ENCODE data around the gene IER5. TPM values are rescaled to one million over a fixed set of nuclear protein-coding genes. Genes with fewer than 3 reads are reported as not detected.

The IER5 gene
- total RNA-seq, 1 donor from 2014 or later, result 32.0 TPM

GRCh38 chr1:181119093-181119989 lies 30.8 kb downstream of the IER5 start:
- H3K27me3 ChIP-seq, result no peaks in the 10 kb centered on the region
- no peaks in the 10 kb centered on the region for H3K9me3 ChIP-seq
- no peak for ATAC-seq
- peaks cover 23% of the 10 kb centered on the region for H3K4me1 ChIP-seq
- H3K4me3 ChIP-seq, result no peak overlapping the region
- intact Hi-C loops (cut with DNase I), result no loop called here
- TF ChIP-seq, protein P1, sequence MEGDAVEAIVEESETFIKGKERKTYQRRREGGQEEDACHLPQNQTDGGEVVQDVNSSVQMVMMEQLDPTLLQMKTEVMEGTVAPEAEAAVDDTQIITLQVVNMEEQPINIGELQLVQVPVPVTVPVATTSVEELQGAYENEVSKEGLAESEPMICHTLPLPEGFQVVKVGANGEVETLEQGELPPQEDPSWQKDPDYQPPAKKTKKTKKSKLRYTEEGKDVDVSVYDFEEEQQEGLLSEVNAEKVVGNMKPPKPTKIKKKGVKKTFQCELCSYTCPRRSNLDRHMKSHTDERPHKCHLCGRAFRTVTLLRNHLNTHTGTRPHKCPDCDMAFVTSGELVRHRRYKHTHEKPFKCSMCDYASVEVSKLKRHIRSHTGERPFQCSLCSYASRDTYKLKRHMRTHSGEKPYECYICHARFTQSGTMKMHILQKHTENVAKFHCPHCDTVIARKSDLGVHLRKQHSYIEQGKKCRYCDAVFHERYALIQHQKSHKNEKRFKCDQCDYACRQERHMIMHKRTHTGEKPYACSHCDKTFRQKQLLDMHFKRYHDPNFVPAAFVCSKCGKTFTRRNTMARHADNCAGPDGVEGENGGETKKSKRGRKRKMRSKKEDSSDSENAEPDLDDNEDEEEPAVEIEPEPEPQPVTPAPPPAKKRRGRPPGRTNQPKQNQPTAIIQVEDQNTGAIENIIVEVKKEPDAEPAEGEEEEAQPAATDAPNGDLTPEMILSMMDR (IDR thresholded peaks at IDR 0.05), result no peak
- no peak overlapping the region for H3K27ac ChIP-seq
- no peak for DNase-seq
- H3K36me3 ChIP-seq, result no peaks in the 10 kb centered on the region

GRCh38 chr1:181120924-181121323 lies 32.4 kb downstream of the IER5 start:
- H3K27me3 ChIP-seq, result no peaks in the 10 kb centered on the region
- intact Hi-C loops (cut with DNase I), result no loop called here
- no peaks in the 10 kb centered on the region for H3K9me3 ChIP-seq
- DNase-seq, result no peak
- peaks cover 21% of the 10 kb centered on the region for H3K4me1 ChIP-seq
- no peaks in the 10 kb centered on the region for H3K36me3 ChIP-seq
- no peak overlapping the region for H3K27ac ChIP-seq
- no peak overlapping the region for H3K4me3 ChIP-seq
- ATAC-seq, result no peak
- TF ChIP-seq, protein P1 (IDR thresholded peaks at IDR 0.05), result no peak

DNA sequence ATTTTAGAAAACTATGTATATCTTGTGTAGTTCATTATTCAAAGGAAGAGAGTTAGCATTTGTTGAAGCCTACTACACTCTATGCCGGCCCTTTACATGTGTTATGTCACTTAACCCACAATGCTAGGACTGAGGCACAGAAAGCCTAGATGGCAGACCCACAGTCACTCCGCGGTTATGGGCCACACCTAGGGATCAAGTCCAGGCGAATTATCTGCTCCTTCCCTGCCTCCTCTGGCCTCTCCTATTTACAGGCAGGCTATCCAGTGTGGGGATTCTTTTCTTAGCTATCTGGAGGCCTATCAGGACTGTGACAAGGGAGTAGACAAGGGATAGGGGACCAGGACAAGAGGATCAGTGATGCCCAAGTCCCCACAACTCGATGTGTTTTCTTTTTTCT lies 33.0 kb downstream of the IER5 start:
- no peak overlapping the region for H3K4me3 ChIP-seq
- H3K9me3 ChIP-seq, result no peaks in the 10 kb centered on the region
- DNase-seq (no peak), ATAC-seq (no peak)
- intact Hi-C loops (cut with DNase I), result no loop called here
- no peak overlapping the region for H3K27ac ChIP-seq
- TF ChIP-seq, protein P1 (IDR thresholded peaks at IDR 0.05), result no peak
- peaks cover 23% of the 10 kb centered on the region for H3K4me1 ChIP-seq
- H3K36me3 ChIP-seq, result no peaks in the 10 kb centered on the region
- H3K27me3 ChIP-seq, result no peaks in the 10 kb centered on the region

DNA sequence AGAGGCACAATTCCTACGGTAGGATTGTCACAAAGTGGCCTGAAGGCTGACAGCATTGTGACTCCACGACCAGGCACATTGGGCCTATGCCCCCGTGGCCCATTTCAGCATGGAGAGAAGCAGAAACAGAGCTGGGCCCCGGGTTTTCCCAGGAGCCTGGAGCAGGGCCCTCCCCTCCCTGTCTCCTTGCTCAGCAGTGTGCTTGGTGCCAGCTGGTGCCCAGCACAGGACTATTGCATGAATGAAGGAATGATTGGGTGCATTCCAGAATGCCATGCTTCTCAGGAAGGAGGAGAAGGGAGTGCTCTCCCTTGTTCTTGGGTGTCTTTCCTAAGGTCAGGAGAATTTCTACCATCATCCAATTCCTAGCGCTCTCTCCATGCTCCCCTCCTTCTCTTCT lies 33.7 kb downstream of the IER5 start:
- Histone ChIP-seq H3K27me3 (no peaks in the 10 kb centered on the region), H3K4me1 (peaks cover 22% of the 10 kb centered on the region), H3K27ac (no peak overlapping the region), H3K9me3 (no peaks in the 10 kb centered on the region), H3K36me3 (no peaks in the 10 kb centered on the region), H3K4me3 (no peak overlapping the region)
- TF ChIP-seq, protein P1 (IDR thresholded peaks at IDR 0.05), result no peak
- ATAC-seq (no peak), DNase-seq (no peak)
- intact Hi-C loops (cut with DNase I), result no loop called here

DNA sequence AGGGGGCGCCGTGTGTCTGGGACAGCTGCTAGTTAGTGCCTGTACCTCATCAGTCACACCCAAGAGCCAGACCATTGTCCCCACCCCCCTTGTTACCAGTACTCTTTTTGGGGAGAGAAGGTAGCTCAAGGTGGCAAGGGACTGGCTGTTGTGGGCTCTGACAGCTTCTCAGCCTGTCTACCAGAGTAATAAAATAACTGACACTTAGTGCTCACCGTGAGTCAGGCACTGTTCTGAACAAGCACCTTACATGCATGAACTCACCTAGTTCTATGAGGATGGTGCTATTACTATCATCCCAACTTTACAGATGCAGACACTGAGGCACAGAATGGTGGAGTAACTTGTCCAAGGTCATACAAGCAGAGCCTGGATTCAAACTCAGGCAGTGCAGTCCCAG lies 34.7 kb downstream of the IER5 start:
- peaks cover 22% of the 10 kb centered on the region for H3K4me1 ChIP-seq
- DNase-seq (no peak), ATAC-seq (no peak)
- TF ChIP-seq, protein P1 (IDR thresholded peaks at IDR 0.05), result no peak
- no peaks in the 10 kb centered on the region for H3K27me3 ChIP-seq
- no peaks in the 10 kb centered on the region for H3K36me3 ChIP-seq
- H3K9me3 ChIP-seq, result no peaks in the 10 kb centered on the region
- intact Hi-C loops (cut with DNase I), result no loop called here
- no peak overlapping the region for H3K4me3 ChIP-seq
- H3K27ac ChIP-seq, result no peak overlapping the region
